Hematopoietic multipotent progenitor cell treated with erythropoietin and hydrocortisone succinate and interleukin-3 and kit ligand, for 17 days (in vitro differentiated cells): ENCODE data around the gene SMYD3.

Source experiments
- DNase-seq: peaks from one replicate; pipeline ENCODE4 v3.0.0-alpha.2; 2015; ENCODE audit warnings: low spot score

The SMYD3 gene

GRCh38 chr1:245906207-245906606, 600.9 kb downstream of the SMYD3 start:
- no peak for DNase-seq

- no peak for DNase-seq
Measured at GRCh38 chr1:245903851-245904250, 603.2 kb downstream of the SMYD3 start.

GRCh38 chr1:245901565-245901964, 605.5 kb downstream of the SMYD3 start:
- DNase-seq: no peak

GRCh38 chr1:245901037-245901436, 606.0 kb downstream of the SMYD3 start:
- no peak for DNase-seq

- no peak for DNase-seq
Measured at GRCh38 chr1:245898581-245898980, 608.5 kb downstream of the SMYD3 start.

- no peak for DNase-seq
Measured at GRCh38 chr1:245896258-245896657, 610.8 kb downstream of the SMYD3 start.

- no peak for DNase-seq
Measured at GRCh38 chr1:245895455-245895959, 611.6 kb downstream of the SMYD3 start.

GRCh38 chr1:245894843-245895242, 612.2 kb downstream of the SMYD3 start:
- DNase-seq: no peak

GRCh38 chr1:245893025-245893424, 614.1 kb downstream of the SMYD3 start:
- DNase-seq: no peak

- peak; percentile 6 for DNase-seq
Measured at GRCh38 chr1:245888809-245889208, 618.3 kb downstream of the SMYD3 start.

- no peak for DNase-seq
Measured at GRCh38 chr1:245887829-245888228, 619.2 kb downstream of the SMYD3 start.

GRCh38 chr1:245881767-245882391, 625.2 kb downstream of the SMYD3 start:
- no peak for DNase-seq

- no peak for DNase-seq
Measured at GRCh38 chr1:245880754-245881403, 626.2 kb downstream of the SMYD3 start.

- DNase-seq: no peak
Measured at GRCh38 chr1:245879091-245879490, 628.0 kb downstream of the SMYD3 start.

GRCh38 chr1:245878585-245878984, 628.5 kb downstream of the SMYD3 start:
- no peak for DNase-seq

- no peak for DNase-seq
Measured at GRCh38 chr1:245877976-245878375, 629.1 kb downstream of the SMYD3 start.

GRCh38 chr1:245876586-245876985, 630.5 kb downstream of the SMYD3 start:
- no peak for DNase-seq

GRCh38 chr1:245875581-245876261, 631.4 kb downstream of the SMYD3 start:
- no peak for DNase-seq

- DNase-seq: peak; percentile 6
Measured at GRCh38 chr1:245874942-245875580, 632.0 kb downstream of the SMYD3 start.

- DNase-seq: no peak
Measured at GRCh38 chr1:245873883-245874671, 633.0 kb downstream of the SMYD3 start.

GRCh38 chr1:245873068-245873467, 634.0 kb downstream of the SMYD3 start:
- no peak for DNase-seq

- no peak for DNase-seq
Measured at GRCh38 chr1:245872475-245872874, 634.6 kb downstream of the SMYD3 start.
